HG03108 (cell line): ENCODE data around the gene SALL4.
"Not testable (repeated sequence)": the region's sequence is repeated elsewhere in the genome, so short reads cannot be mapped to it uniquely, and the experiment has no call there.

Experiments
- ATAC-seq: cut with Tn5 transposase; IDR thresholded peaks from one replicate; pipeline ENCODE4 v1.9.1; 2021; ENCODE audit warnings: moderate library complexity; ENCODE audit not compliant: unreplicated experiment

SALL4 gene

GRCh38 chr20:51802170-51802751 lies at the start of gene SALL4:
SALL4 (minus strand) TSS chr20:51802521; CDS start chr20:51802408, 113 bp downstream.
- no peak for ATAC-seq

- ATAC-seq = no peak
These were observed 46.0 kb upstream of the SALL4 start for GRCh38 chr20:51848346-51848745.

- no peak for ATAC-seq
These were observed 38.5 kb upstream of the SALL4 start for GRCh38 chr20:51840865-51841264.

- ATAC-seq = no peak
These were observed 35.6 kb upstream of the SALL4 start for GRCh38 chr20:51837876-51838420.

GRCh38 chr20:51837436-51837835 lies 35.1 kb upstream of the SALL4 start:
- no peak for ATAC-seq

- ATAC-seq = no peak
These were observed 31.0 kb upstream of the SALL4 start for GRCh38 chr20:51833326-51833725.

GRCh38 chr20:51832276-51832675 lies 30.0 kb upstream of the SALL4 start:
- no peak for ATAC-seq

GRCh38 chr20:51831866-51832265 lies 29.5 kb upstream of the SALL4 start:
- ATAC-seq = no peak

GRCh38 chr20:51830538-51830937 lies 28.2 kb upstream of the SALL4 start:
- no peak for ATAC-seq

GRCh38 chr20:51828762-51829161 lies 26.4 kb upstream of the SALL4 start:
- no peak for ATAC-seq

- ATAC-seq = no peak
These were observed 24.1 kb upstream of the SALL4 start for GRCh38 chr20:51826372-51826771.

GRCh38 chr20:51818479-51819008 lies 16.2 kb upstream of the SALL4 start:
- ATAC-seq = no peak

GRCh38 chr20:51816856-51817255 lies 14.5 kb upstream of the SALL4 start:
- ATAC-seq = not testable (repeated sequence)

- ATAC-seq = no peak
These were observed 13.2 kb upstream of the SALL4 start for GRCh38 chr20:51815383-51816076.

- no peak for ATAC-seq
These were observed 10.5 kb upstream of the SALL4 start for GRCh38 chr20:51812861-51813260.

- ATAC-seq = no peak
These were observed 9.3 kb upstream of the SALL4 start for GRCh38 chr20:51811514-51812128.

GRCh38 chr20:51811042-51811355 lies 8.7 kb upstream of the SALL4 start:
- ATAC-seq = no peak

- no peak for ATAC-seq
These were observed 8.1 kb upstream of the SALL4 start for GRCh38 chr20:51810155-51811041.

- ATAC-seq = no peak
These were observed 5.5 kb upstream of the SALL4 start for GRCh38 chr20:51807720-51808250.

- no peak for ATAC-seq
These were observed 2.4 kb upstream of the SALL4 start for GRCh38 chr20:51804754-51805153.
